ENCODE results near the gene PDCD1.

The PDCD1 gene

DNA sequence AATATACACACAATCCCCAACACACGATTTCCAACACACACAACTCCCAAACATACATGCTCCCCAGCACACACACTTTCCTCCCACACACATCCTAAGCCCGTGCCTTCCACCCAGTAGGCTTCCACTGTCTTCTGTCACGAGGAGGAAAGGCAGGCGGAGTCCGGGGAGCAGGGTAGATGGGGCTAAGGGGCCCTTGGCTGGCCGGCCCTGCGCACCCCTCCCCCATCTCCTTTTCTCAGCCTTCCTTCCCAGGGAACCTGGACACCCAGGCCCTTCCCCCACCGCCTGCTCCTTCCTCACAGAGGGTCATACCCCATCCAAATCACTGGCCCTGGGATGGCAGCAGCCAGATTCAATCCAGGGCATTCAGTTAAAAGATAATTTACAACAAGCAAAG, 3.4 kb upstream of the PDCD1 start:
- Histone ChIP-seq H3K27me3 (ENCODE audit: insufficient read depth, low read length) (peaks cover 37% of the 10 kb centered on the region), H3K36me3 (ENCODE audit: insufficient read depth, low read length) (no peaks in the 10 kb centered on the region), H3K4me1 (ENCODE audit: control insufficient read depth, insufficient read depth, low read length, unreplicated experiment) (peaks cover 16% of the 10 kb centered on the region), H2AFZ (ENCODE audit: low read length, unreplicated experiment) (no peak overlapping the region), H3K27ac (ENCODE audit: low read depth, low read length) (no peak overlapping the region), H3K79me2 (ENCODE audit: control insufficient read depth, insufficient read depth, low read length, unreplicated experiment) (no peaks in the 10 kb centered on the region), H3K4me3 (ENCODE audit: low read depth, low read length) (no peak overlapping the region)

DNA sequence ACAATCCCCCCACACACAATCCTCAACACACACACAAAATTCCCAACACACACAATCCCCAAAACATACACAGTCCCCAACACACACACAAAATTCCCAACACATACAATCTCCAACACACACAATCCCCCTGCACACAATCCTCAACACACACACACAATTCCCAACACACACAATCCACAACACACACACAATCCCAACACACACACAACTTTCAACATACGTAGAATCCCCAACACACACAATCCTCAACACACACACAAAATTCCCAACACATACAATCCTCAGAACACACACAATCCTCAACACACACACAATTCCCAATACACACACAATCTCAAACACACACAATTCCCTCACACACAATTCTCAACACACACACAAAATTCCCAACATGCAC, 2.6 kb upstream of the PDCD1 start:
- Histone ChIP-seq H3K4me1 (ENCODE audit: control insufficient read depth, insufficient read depth, low read length, unreplicated experiment) (peaks cover 16% of the 10 kb centered on the region), H3K4me3 (ENCODE audit: low read depth, low read length) (no peak overlapping the region), H3K27ac (ENCODE audit: low read depth, low read length) (no peak overlapping the region), H2AFZ (ENCODE audit: low read length, unreplicated experiment) (no peak overlapping the region), H3K27me3 (ENCODE audit: insufficient read depth, low read length) (peaks cover 29% of the 10 kb centered on the region), H3K79me2 (ENCODE audit: control insufficient read depth, insufficient read depth, low read length, unreplicated experiment) (no peaks in the 10 kb centered on the region), H3K36me3 (ENCODE audit: insufficient read depth, low read length) (no peaks in the 10 kb centered on the region)

DNA sequence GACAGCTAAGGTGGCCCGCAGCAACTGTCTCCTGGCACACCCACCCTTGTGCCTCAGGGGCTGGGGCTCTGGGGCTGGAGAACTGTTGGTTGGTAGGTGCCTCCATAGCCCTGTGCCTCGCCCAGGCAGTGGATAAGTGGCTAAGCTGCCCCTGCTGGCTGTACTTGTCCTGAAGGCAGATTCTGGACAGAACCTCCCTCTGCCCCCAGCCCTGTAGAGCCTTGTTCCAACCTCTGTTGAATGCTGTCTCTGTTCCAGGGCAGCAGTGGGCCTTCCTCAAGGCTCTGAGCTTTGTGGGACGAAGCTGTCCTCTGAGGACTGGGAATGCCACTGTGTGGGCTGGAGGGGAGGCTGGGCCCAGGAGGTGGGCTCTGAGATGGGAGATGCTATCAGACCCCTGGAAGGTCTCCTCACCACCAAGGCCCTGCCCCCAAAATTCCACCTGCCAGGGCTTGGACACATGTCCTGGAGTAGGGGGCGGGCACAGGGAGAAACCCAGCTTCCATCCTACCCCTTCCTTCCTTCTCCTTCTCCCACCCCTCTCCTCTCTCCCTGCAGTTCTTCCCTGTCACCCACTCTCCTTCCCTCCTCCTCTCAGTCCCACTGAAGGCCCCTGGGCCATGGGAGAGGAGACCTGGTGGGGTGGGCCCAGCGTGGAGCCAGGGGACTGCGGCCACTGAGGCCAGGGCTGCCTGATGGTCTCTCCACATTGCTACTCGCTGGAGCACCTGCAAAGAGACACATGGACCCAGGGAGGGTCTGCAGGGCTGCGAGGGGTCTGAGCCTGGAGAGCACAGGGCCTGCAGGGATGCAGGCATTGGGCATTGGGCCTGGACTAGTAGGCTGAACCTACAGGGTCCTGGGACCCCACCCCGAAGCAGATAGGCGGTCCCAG, 1.7 kb upstream of the PDCD1 start:
- H3K4me3 ChIP-seq (ENCODE audit: low read depth, low read length): peak overlapping the region; percentile 62
- H3K27ac ChIP-seq (ENCODE audit: low read depth, low read length): peak overlapping the region; percentile 23; the same call in 1 of the 2 replicates
- no peaks in the 10 kb centered on the region for H3K79me2 ChIP-seq (ENCODE audit: control insufficient read depth, insufficient read depth, low read length, unreplicated experiment)
- peaks cover 16% of the 10 kb centered on the region for H3K4me1 ChIP-seq (ENCODE audit: control insufficient read depth, insufficient read depth, low read length, unreplicated experiment)
- peaks cover 24% of the 10 kb centered on the region for H3K27me3 ChIP-seq (ENCODE audit: insufficient read depth, low read length)
- H2AFZ ChIP-seq (ENCODE audit: low read length, unreplicated experiment): no peak overlapping the region
- H3K36me3 ChIP-seq (ENCODE audit: insufficient read depth, low read length): no peaks in the 10 kb centered on the region

DNA sequence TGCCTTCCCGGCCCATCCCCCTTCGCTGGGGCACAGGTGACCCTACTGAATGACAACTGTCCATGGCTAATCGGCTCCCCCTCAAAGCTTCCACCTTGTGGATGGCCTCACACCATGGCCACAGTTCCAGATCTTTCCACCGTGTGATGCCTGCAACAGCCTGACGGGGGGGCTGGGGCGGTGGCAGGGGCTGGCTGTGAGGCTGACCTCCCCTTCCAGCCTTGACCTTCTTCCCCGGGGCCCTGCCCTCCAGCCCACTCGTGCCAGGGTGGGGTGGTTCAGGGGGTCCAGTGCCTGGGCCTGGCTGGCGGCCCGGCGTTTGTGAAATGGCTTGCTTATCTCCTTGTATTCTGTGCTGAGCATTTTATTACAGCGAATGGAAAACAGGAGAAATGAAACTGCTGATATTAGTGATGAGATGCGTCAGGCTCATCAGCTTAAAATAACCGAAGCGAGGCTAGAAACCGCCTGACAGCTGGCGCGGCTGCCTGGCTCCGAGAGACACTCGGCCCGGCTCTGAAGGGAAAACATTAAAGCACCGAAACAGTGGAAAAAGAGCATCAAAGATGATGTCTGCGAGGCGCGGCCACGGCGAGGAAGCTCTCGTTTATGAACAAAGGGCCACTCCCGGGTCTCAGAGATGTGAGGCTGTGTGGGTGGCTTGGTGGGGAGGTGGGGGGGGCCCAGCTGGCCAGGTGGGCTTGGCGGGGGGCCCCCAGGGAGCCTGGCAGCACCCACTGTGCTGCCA, 916 bp upstream of the PDCD1 start:
- H3K27ac ChIP-seq (ENCODE audit: low read depth, low read length): peak overlapping the region; percentile 23; the same call in 1 of the 2 replicates
- H2AFZ ChIP-seq (ENCODE audit: low read length, unreplicated experiment): no peak overlapping the region

DNA sequence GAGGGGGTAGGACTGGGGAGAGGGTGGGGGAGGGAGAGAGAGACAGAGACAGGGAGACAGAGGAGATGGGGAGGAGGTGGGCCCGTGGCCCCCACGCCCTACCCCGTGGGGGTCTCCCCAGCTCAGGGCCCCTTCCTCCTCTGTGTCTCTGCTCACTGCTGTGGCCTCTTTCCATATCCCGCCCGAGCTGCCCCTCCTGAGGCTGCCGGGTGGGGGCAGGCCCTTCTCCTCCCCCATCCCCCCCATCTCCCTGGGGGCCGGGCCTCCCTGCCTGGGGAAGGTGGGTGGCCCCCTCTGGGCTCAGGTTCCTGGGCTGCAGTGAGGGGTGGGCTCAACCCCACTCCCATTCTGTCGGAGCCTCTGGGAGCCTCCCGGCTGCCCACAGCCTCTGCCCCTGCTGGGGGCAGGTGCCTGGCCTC, 332 bp upstream of the PDCD1 start:
- Histone ChIP-seq H2AFZ (ENCODE audit: low read length, unreplicated experiment) (no peak overlapping the region), H3K4me3 (ENCODE audit: low read depth, low read length) (no peak overlapping the region), H3K36me3 (ENCODE audit: insufficient read depth, low read length) (no peaks in the 10 kb centered on the region), H3K4me1 (ENCODE audit: control insufficient read depth, insufficient read depth, low read length, unreplicated experiment) (peaks cover 14% of the 10 kb centered on the region), H3K27me3 (ENCODE audit: insufficient read depth, low read length) (peaks cover 10% of the 10 kb centered on the region; the same call in 1 of the 2 replicates), H3K27ac (ENCODE audit: low read depth, low read length) (no peak overlapping the region), H3K79me2 (ENCODE audit: control insufficient read depth, insufficient read depth, low read length, unreplicated experiment) (no peaks in the 10 kb centered on the region)

More for the DNA sequence above, 916 bp upstream of the PDCD1 start:
- H3K36me3 ChIP-seq (ENCODE audit: insufficient read depth, low read length): no peaks in the 10 kb centered on the region
- peak overlapping the region; percentile 62 for H3K4me3 ChIP-seq (ENCODE audit: low read depth, low read length)
- H3K4me1 ChIP-seq (ENCODE audit: control insufficient read depth, insufficient read depth, low read length, unreplicated experiment): peaks cover 16% of the 10 kb centered on the region
- no peaks in the 10 kb centered on the region for H3K79me2 ChIP-seq (ENCODE audit: control insufficient read depth, insufficient read depth, low read length, unreplicated experiment)
- peaks cover 15% of the 10 kb centered on the region; the same call in 1 of the 2 replicates for H3K27me3 ChIP-seq (ENCODE audit: insufficient read depth, low read length)

DNA sequence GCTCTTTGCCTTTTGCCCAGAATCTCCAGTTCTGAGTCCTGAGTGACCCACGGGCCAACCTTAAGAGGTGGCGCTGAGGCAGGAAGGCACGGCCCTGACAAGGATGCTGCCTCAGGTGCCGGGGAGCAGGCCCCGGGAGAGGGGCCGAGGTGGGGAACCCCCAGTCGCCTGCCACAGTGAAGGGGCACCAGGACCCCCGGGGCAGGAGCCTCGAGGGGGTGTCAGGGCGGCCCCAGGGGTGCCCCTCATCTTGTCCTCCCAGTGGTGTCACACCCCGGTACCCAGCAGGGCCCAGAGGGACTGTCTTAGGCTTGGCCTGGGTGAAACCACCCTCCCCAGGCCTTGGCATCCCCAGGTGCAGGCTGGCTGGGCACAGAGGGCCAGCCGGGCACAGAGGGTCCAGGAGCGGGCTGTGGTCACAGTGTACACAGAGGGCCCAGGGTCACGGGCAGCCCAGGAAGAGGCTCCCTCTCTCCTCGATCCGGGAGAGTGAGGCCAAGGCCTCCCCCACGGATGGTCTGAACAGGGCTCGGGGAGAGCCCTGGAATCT, 1.0 kb downstream of the PDCD1 start:
- no peak overlapping the region for H3K4me3 ChIP-seq (ENCODE audit: low read depth, low read length)
- 0 out of 2 replicates have a peak, but pooled peaks cover 3% of the 10 kb centered on the region for H3K27me3 ChIP-seq (ENCODE audit: insufficient read depth, low read length)
- H3K4me1 ChIP-seq (ENCODE audit: control insufficient read depth, insufficient read depth, low read length, unreplicated experiment): peaks cover 9% of the 10 kb centered on the region
- H3K79me2 ChIP-seq (ENCODE audit: control insufficient read depth, insufficient read depth, low read length, unreplicated experiment): no peaks in the 10 kb centered on the region
- no peak overlapping the region for H3K27ac ChIP-seq (ENCODE audit: low read depth, low read length)
- H3K36me3 ChIP-seq (ENCODE audit: insufficient read depth, low read length): no peaks in the 10 kb centered on the region
- H2AFZ ChIP-seq (ENCODE audit: low read length, unreplicated experiment): no peak overlapping the region

DNA sequence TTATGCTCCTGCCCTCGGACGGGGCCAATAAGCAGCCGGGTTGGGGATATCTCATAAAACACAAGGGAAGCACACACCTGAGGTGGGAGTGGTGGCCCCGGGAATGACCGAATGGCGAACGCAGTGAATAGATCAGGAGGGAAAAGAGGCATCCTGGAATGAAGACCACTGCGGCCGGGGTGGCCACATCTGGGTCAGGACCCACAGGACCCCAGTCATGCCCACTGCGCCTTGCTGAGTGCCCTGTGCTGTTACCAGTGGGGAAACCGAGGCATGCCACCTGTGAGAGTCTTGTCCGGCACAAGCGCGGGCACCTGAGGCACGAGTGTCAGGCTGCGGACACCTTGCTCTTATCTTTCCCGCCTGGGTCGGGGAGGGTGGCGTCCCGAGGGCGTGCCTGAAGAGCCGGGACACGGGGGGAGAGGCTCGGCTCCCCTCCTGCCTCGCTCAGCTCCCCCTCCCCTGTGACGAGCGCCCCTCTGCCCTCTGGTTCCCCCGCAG, 1.6 kb downstream of the PDCD1 start:
- H3K4me1 ChIP-seq (ENCODE audit: control insufficient read depth, insufficient read depth, low read length, unreplicated experiment): peaks cover 9% of the 10 kb centered on the region
- no peak overlapping the region for H2AFZ ChIP-seq (ENCODE audit: low read length, unreplicated experiment)
- no peaks in the 10 kb centered on the region for H3K36me3 ChIP-seq (ENCODE audit: insufficient read depth, low read length)

DNA sequence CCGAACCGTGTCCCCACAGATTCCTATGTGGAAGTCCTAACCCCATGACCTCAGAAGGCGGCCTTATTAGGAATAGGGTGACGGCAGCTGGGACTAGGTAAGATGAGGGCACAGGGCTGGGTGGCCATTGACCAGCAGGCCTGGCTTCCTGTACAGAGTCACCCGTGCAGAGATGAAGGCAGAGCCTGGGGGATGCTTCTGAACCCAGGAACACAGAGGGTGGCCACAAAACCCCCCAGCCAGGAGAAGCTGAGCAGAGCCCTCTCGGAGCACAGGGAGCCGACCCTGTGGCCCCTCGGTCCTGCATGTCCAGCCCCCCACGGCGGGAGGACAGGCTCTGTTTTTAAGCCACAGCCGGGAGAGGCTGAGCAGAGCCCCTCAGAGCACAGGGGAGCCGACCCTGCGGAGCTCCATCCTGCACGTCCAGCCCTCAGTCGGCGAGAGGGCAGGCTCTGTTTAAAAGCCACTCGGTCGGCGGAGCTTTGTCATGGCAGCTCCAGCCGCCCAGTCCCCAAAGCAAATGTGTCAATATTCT, 2.7 kb downstream of the PDCD1 start:
- H3K79me2 ChIP-seq (ENCODE audit: control insufficient read depth, insufficient read depth, low read length, unreplicated experiment): no peaks in the 10 kb centered on the region
- no peak overlapping the region for H3K27ac ChIP-seq (ENCODE audit: low read depth, low read length)
- no peak overlapping the region for H3K4me3 ChIP-seq (ENCODE audit: low read depth, low read length)
- H3K36me3 ChIP-seq (ENCODE audit: insufficient read depth, low read length): no peaks in the 10 kb centered on the region
- H3K27me3 ChIP-seq (ENCODE audit: insufficient read depth, low read length): no peaks in the 10 kb centered on the region
- peaks cover 9% of the 10 kb centered on the region for H3K4me1 ChIP-seq (ENCODE audit: control insufficient read depth, insufficient read depth, low read length, unreplicated experiment)
- H2AFZ ChIP-seq (ENCODE audit: low read length, unreplicated experiment): no peak overlapping the region

More for the DNA sequence above, 1.6 kb downstream of the PDCD1 start:
- Histone ChIP-seq H3K4me3 (ENCODE audit: low read depth, low read length) (no peak overlapping the region), H3K79me2 (ENCODE audit: control insufficient read depth, insufficient read depth, low read length, unreplicated experiment) (no peaks in the 10 kb centered on the region), H3K27ac (ENCODE audit: low read depth, low read length) (no peak overlapping the region), H3K27me3 (ENCODE audit: insufficient read depth, low read length) (no peaks in the 10 kb centered on the region)

DNA sequence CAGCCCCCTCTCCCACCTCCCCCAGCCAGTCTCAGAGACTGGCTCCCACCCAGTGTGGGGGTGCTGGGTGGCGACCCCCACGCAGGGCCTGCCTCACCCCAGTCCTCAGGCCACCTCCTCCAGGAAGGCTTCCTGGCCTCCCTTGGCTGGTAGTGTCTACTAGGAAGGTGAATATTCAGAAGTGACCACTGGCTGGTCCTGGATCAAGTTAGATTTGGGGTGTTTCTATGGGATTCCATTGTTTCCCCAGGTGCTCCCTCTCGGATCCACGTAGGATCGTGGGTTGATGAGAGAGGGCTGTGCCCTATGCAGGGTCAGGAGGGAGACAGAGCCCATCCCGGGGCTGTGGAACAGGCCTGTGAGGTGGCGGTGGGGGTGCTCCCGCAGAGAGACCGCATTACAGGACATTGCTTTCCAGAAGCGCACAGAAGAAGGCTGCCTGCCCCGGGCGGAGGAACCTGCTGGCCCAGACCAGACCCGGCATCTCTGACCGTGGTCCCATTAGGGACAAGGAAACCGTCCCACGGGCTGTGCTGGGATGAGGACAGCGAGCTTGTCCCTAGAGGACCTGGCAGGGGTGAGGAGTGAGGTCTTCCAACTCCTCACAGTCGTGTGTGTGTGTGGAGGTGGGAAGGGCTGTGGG, 3.3 kb downstream of the PDCD1 start:
- no peaks in the 10 kb centered on the region for H3K27me3 ChIP-seq (ENCODE audit: insufficient read depth, low read length)
- no peaks in the 10 kb centered on the region for H3K36me3 ChIP-seq (ENCODE audit: insufficient read depth, low read length)
- H3K27ac ChIP-seq (ENCODE audit: low read depth, low read length): no peak overlapping the region
- peaks cover 7% of the 10 kb centered on the region for H3K4me1 ChIP-seq (ENCODE audit: control insufficient read depth, insufficient read depth, low read length, unreplicated experiment)
- H2AFZ ChIP-seq (ENCODE audit: low read length, unreplicated experiment): no peak overlapping the region
- no peak overlapping the region for H3K4me3 ChIP-seq (ENCODE audit: low read depth, low read length)
- H3K79me2 ChIP-seq (ENCODE audit: control insufficient read depth, insufficient read depth, low read length, unreplicated experiment): no peaks in the 10 kb centered on the region

Data from ACC112 (cell line).